NCI-H446 (cell line): ENCODE data around the gene PLD3.
"Not testable (repeated sequence)": the region's sequence is repeated elsewhere in the genome, so short reads cannot be mapped to it uniquely, and the experiment has no call there.

Experiments used
- DNase-seq, 2 experiments: peaks; one replicate each; lab custom pipeline; 2025; lab: John Stamatoyannopoulos, UW

PLD3 gene

GRCh38 chr19:40332669-40333068 is 15.8 kb upstream of the PLD3 start:
- no peak for DNase-seq

- not testable (repeated sequence) for DNase-seq
Observed at GRCh38 chr19:40333083-40333482, 15.4 kb upstream of the PLD3 start.

GRCh38 chr19:40335101-40335500 is 13.4 kb upstream of the PLD3 start:
- no peak for DNase-seq

- DNase-seq, result no peak
Observed at GRCh38 chr19:40335855-40336600, 12.5 kb upstream of the PLD3 start.

- DNase-seq, result no peak
Observed at GRCh38 chr19:40336601-40336900, 11.9 kb upstream of the PLD3 start.

GRCh38 chr19:40337107-40337506 is 11.4 kb upstream of the PLD3 start:
- no peak for DNase-seq

- DNase-seq, result no peak
Observed at GRCh38 chr19:40337594-40337993, 10.9 kb upstream of the PLD3 start.

GRCh38 chr19:40339018-40339728 is 9.3 kb upstream of the PLD3 start:
- DNase-seq, result no peak

GRCh38 chr19:40341601-40342482 is 6.7 kb upstream of the PLD3 start:
- DNase-seq, result no peak

GRCh38 chr19:40342644-40343311 is 5.7 kb upstream of the PLD3 start:
- no peak for DNase-seq

GRCh38 chr19:40344422-40344821 is 4.1 kb upstream of the PLD3 start:
- no peak for DNase-seq

- peak; percentile 32 to 45 for DNase-seq
Observed at GRCh38 chr19:40348961-40349507, 539 bp downstream of the PLD3 start.

GRCh38 chr19:40355975-40356680 is 7.6 kb downstream of the PLD3 start:
- DNase-seq, result no peak

- no peak for DNase-seq
Observed at GRCh38 chr19:40356681-40357595, 8.4 kb downstream of the PLD3 start.

- no peak for DNase-seq
Observed at GRCh38 chr19:40357640-40358039, 9.1 kb downstream of the PLD3 start.

- DNase-seq, result no peak
Observed at GRCh38 chr19:40358773-40359172, 10.3 kb downstream of the PLD3 start.

- no peak for DNase-seq
Observed at GRCh38 chr19:40360020-40360707, 11.7 kb downstream of the PLD3 start.

- no peak for DNase-seq
Observed at GRCh38 chr19:40360708-40361241, 12.3 kb downstream of the PLD3 start.

GRCh38 chr19:40362160-40362559 is 13.7 kb downstream of the PLD3 start:
- no peak for DNase-seq
